Fibroblast of lung (primary cell): ENCODE results near the gene DNAJC1.

ENCODE experiments used
- CTCF ChIP-seq, 2 donors: IDR thresholded peaks in 1 of 2; conservative IDR thresholded peaks in 1 of 2; 1 replicate in 1 of 2; 2 replicates in 1 of 2; pipeline ENCODE4 v1.5.1; 2011 to 2012; ENCODE audit warnings: low read length in 2 of 2, control low read depth in 1 of 2, inconsistent platforms in 1 of 2, low read depth in 1 of 2, mild to moderate bottlenecking in 1 of 2
- EZH2 ChIP-seq: IDR thresholded peaks from 2 replicates; pipeline ENCODE4 v1.5.1; 2012; ENCODE audit warnings: low read length, control low read depth, mild to moderate bottlenecking; ENCODE audit errors: missing control alignments

- no peak for TF ChIP-seq CTCF (conservative IDR thresholded peaks at IDR 0.05 in 1 of 2, IDR thresholded peaks at IDR 0.05 in 1 of 2; ENCODE audit: low read depth in 1 of 2, low read length in 2 of 2)
- no peak for TF ChIP-seq EZH2
Measured at GRCh38 chr10:21904930-21905329, 98.6 kb downstream of the DNAJC1 start.
